ENCODE data around the gene SMS.

DNA sequence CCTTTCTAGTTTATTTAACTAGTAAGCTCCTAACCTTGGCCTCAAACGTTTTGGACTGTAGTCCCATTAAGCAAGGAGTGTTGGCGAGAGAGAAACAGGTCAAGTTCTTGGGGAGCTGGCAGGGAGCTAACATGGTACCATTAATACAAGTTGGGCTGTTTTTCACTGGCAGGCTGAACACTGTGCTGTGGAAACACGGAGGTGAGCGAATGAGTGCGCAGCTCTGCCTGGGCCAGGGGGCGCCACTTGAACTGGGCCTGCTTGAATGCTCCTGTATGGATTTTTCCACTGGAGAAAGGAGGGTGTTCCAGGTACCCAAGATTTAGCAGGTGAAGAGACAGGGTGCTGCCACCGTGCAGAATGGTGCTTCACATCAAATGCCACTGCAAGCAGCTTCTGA is 7.4 kb upstream of the SMS start:
- TF ChIP-seq, protein P1, sequence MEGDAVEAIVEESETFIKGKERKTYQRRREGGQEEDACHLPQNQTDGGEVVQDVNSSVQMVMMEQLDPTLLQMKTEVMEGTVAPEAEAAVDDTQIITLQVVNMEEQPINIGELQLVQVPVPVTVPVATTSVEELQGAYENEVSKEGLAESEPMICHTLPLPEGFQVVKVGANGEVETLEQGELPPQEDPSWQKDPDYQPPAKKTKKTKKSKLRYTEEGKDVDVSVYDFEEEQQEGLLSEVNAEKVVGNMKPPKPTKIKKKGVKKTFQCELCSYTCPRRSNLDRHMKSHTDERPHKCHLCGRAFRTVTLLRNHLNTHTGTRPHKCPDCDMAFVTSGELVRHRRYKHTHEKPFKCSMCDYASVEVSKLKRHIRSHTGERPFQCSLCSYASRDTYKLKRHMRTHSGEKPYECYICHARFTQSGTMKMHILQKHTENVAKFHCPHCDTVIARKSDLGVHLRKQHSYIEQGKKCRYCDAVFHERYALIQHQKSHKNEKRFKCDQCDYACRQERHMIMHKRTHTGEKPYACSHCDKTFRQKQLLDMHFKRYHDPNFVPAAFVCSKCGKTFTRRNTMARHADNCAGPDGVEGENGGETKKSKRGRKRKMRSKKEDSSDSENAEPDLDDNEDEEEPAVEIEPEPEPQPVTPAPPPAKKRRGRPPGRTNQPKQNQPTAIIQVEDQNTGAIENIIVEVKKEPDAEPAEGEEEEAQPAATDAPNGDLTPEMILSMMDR (IDR thresholded peaks at IDR 0.05): no peak
- no peak for TF ChIP-seq EZH2 (IDR thresholded peaks at IDR 0.05; ENCODE audit: borderline replicate concordance, insufficient read depth, low read depth, low read length, poor library complexity, severe bottlenecking)

Data from B cell (primary cell).